H1 (cell line): ENCODE results near the gene CCSAP. TPM values are rescaled to one million over a fixed set of nuclear protein-coding genes. Genes with fewer than 3 reads are reported as not detected.

Source experiments
- CBX8 ChIP-seq: fragments of 300-800, 300-1000 bp; sonication (generic); IDR thresholded peaks from 2 replicates; pipeline ENCODE4 v1.7.1; 2016; ENCODE audit warnings: low read depth, low read length, borderline replicate concordance
- NRF1 ChIP-seq: IDR thresholded peaks from 2 replicates; pipeline ENCODE4 v1.6.1; 2011; ENCODE audit warnings: mild to moderate bottlenecking, low read depth, low read length, improper control_type of control experiment
- POLR2AphosphoS5 ChIP-seq: IDR thresholded peaks from 2 replicates; pipeline ENCODE4 v1.6.1; 2011; ENCODE audit warnings: low read depth, low read length
- POU5F1 ChIP-seq: IDR thresholded peaks from 2 replicates; pipeline ENCODE4 v1.6.1; 2011; ENCODE audit warnings: low read depth, mild to moderate bottlenecking, low read length, moderate library complexity
- RAD21 ChIP-seq, 2 experiments: IDR thresholded peaks in 1 of 2; conservative IDR thresholded peaks in 1 of 2; 2 replicates each; pipeline ENCODE4 v1.6.1; 2011; ENCODE audit warnings: low read depth in 2 of 2, low read length in 2 of 2, improper control_type of control experiment in 1 of 2, inconsistent platforms in 1 of 2, mild to moderate bottlenecking in 1 of 2, moderate library complexity in 1 of 2
- RNF2 ChIP-seq: fragments of 200-900, 300-1000 bp; sonication (generic); IDR thresholded peaks from 2 replicates; pipeline ENCODE4 v1.7.1; 2016; ENCODE audit warnings: borderline replicate concordance, low read depth, mild to moderate bottlenecking, antibody characterized with exemption, low read length; ENCODE audit not compliant: poor library complexity, severe bottlenecking; ENCODE audit errors: missing control alignments
- RXRA ChIP-seq: IDR thresholded peaks from 2 replicates; pipeline ENCODE4 v1.6.1; 2011; ENCODE audit warnings: low read depth, mild to moderate bottlenecking, low read length, moderate library complexity; ENCODE audit not compliant: insufficient read depth
- SP2 ChIP-seq: IDR thresholded peaks from 2 replicates; pipeline ENCODE4 v1.6.1; 2012; ENCODE audit warnings: mild to moderate bottlenecking, low read length, inconsistent platforms
- TEAD4 ChIP-seq: IDR thresholded peaks from 2 replicates; pipeline ENCODE4 v1.6.1; 2012; ENCODE audit warnings: low read depth, low read length, inconsistent platforms, mixed read lengths
- ZNF274 ChIP-seq: IDR thresholded peaks from 2 replicates; pipeline ENCODE4 v1.7.0; 2012; ENCODE audit warnings: low read length, borderline replicate concordance; ENCODE audit errors: extremely low read depth
- polyA plus RNA-seq, 7 experiments: library from polyadenylated mRNA; depleted of rRNA in 3 of 7; stranded (reverse) in 5 of 7; unstranded in 2 of 7; fragments of >200 nt in 5 of 7; fragments of 200-250 nt in 2 of 7; gene quantifications; 1 replicate in 5 of 7; 2 replicates in 1 of 7; 4 replicates in 1 of 7; pipeline versions ENCODE4 v1.2.1 to v1.2.3, GENCODE V29; 2011 to 2013; ENCODE audit warnings: missing spikeins in 2 of 7, mixed read lengths in 2 of 7
- total RNA-seq: library from RNA; stranded (reverse); fragmentation: NEBNext Ultra II Directional; extraction: Animal tissue kit (Norgen Biotek cat#: 25700); gene quantifications from 2 replicates; pipeline ENCODE4 v1.2.1, GENCODE V29; 2021
- TF ChIP-seq, protein P1 (sequence below): IDR thresholded peaks from 2 replicates; pipeline ENCODE4 v1.6.1; 2012; ENCODE audit warnings: low read length, inconsistent platforms
- TF ChIP-seq, protein P2 (sequence below), 3 experiments: IDR thresholded peaks; 1 replicate in 2 of 3; 2 replicates in 1 of 3; pipeline versions ENCODE4 v1.5.1 to v1.6.1; 2011; ENCODE audit warnings: low read length in 3 of 3, mild to moderate bottlenecking in 3 of 3, inconsistent platforms in 2 of 3, low read depth in 1 of 3, moderate library complexity in 1 of 3; ENCODE audit not compliant: insufficient read depth in 1 of 3; ENCODE audit errors: control extremely low read depth in 1 of 3

Gene CCSAP
- total and polyA plus RNA-seq, 2 of the 8 experiments (the other 6 are each of a cell fraction or from before 2014, with no cell fraction given), result 3.5 to 17.2 TPM

DNA sequence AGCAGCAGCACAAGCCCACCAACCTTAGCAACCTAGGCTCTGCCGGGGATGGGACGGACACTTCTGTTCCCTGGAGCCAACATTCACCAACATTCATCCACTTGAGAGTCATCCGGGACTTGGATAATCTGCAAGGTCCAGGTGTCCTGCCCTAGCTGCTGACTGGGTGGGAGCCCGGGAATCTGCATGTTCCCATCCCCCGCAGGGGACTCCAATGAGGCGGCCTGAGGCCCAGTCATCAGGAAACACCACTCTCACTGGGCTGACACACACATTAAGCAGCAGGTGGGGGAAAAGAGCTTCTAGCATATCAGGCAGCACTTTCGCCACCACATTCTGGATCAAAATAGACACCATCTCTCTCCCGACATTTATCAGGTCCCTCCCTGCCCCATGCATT is 38.4 kb upstream of the CCSAP start (continued):
- TF ChIP-seq, protein P1, sequence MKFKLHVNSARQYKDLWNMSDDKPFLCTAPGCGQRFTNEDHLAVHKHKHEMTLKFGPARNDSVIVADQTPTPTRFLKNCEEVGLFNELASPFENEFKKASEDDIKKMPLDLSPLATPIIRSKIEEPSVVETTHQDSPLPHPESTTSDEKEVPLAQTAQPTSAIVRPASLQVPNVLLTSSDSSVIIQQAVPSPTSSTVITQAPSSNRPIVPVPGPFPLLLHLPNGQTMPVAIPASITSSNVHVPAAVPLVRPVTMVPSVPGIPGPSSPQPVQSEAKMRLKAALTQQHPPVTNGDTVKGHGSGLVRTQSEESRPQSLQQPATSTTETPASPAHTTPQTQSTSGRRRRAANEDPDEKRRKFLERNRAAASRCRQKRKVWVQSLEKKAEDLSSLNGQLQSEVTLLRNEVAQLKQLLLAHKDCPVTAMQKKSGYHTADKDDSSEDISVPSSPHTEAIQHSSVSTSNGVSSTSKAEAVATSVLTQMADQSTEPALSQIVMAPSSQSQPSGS, result no peak
- no peak for TF ChIP-seq RXRA
- TF ChIP-seq, protein P2, sequence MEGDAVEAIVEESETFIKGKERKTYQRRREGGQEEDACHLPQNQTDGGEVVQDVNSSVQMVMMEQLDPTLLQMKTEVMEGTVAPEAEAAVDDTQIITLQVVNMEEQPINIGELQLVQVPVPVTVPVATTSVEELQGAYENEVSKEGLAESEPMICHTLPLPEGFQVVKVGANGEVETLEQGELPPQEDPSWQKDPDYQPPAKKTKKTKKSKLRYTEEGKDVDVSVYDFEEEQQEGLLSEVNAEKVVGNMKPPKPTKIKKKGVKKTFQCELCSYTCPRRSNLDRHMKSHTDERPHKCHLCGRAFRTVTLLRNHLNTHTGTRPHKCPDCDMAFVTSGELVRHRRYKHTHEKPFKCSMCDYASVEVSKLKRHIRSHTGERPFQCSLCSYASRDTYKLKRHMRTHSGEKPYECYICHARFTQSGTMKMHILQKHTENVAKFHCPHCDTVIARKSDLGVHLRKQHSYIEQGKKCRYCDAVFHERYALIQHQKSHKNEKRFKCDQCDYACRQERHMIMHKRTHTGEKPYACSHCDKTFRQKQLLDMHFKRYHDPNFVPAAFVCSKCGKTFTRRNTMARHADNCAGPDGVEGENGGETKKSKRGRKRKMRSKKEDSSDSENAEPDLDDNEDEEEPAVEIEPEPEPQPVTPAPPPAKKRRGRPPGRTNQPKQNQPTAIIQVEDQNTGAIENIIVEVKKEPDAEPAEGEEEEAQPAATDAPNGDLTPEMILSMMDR (IDR thresholded peaks at IDR 0.05; ENCODE audit: control extremely low read depth in 1 of 3, insufficient read depth in 1 of 3, low read depth in 1 of 3, low read length in 3 of 3), result peak in 2 of 3 experiments; percentile 25 to 26; a peak in 3 of 4 replicates
- no peak for TF ChIP-seq ZNF274
- TF ChIP-seq SP2, result no peak
- peak; percentile 37 to 54 for TF ChIP-seq RAD21 (IDR thresholded peaks at IDR 0.05 in 1 of 2, conservative IDR thresholded peaks at IDR 0.05 in 1 of 2; ENCODE audit: low read depth in 2 of 2, low read length in 2 of 2)
- no peak for TF ChIP-seq NRF1
- no peak for TF ChIP-seq CBX8
- no peak for TF ChIP-seq POLR2AphosphoS5
- TF ChIP-seq POU5F1, result no peak
- TF ChIP-seq RNF2, result no peak
- no peak for TF ChIP-seq TEAD4
